Measurements from ENCODE around the gene CCL21. TPM values are rescaled to one million over a fixed set of nuclear protein-coding genes. Genes with fewer than 3 reads are reported as not detected.

The CCL21 gene
- 0.31 TPM in 1 of 2 replicates, not detected in the other for total RNA-seq

GRCh38 chr9:34710023-34710422 lies at the start of gene CCL21:
Gene CCL21, minus strand, starts transcription at chr9:34710136. Its CDS starts 70 bp downstream, at chr9:34710066.

GRCh38 chr9:34690983-34691935 lies 18.7 kb downstream of the CCL21 start, which contains the start of gene CCL19:
Gene CCL19, minus strand, starts transcription at chr9:34691276. Its CDS starts 137 bp downstream, at chr9:34691139.

GRCh38 chr9:34662526-34663302 lies 47.2 kb downstream of the CCL21 start, which contains the start of gene CCL27:
Gene CCL27, minus strand, starts transcription at chr9:34662657. Its CDS starts 24 bp downstream, at chr9:34662633.

Other genes starting within 250 kb of the CCL21 start
- not detected in 2 replicates for gene ENHO, start 187.1 kb downstream of the CCL21 start, total RNA-seq
- 0.23 TPM in 1 of 2 replicates, not detected in the other for gene CNTFR, start 120.4 kb downstream of the CCL21 start, total RNA-seq
- gene RPP25L, start 98.0 kb downstream of the CCL21 start, total RNA-seq: 33.7 and 42.5 TPM in 2 replicates
- gene DCTN3, start 89.6 kb downstream of the CCL21 start, total RNA-seq: 132 and 150 TPM in 2 replicates
- gene ARID3C, start 81.1 kb downstream of the CCL21 start, total RNA-seq: 0.31 TPM in 1 of 2 replicates, not detected in the other
- gene SIGMAR1, start 72.3 kb downstream of the CCL21 start, total RNA-seq: 197 and 248 TPM in 2 replicates
- gene GALT, start 63.5 kb downstream of the CCL21 start, total RNA-seq: 24.7 and 39.3 TPM in 2 replicates
- 1.2 and 9.1 TPM in 2 replicates for gene IL11RA, start 58.0 kb downstream of the CCL21 start, total RNA-seq
- gene CCL27, start 47.5 kb downstream of the CCL21 start, total RNA-seq: not detected in 2 replicates
- gene CCL19, start 18.9 kb downstream of the CCL21 start, total RNA-seq: not detected in 2 replicates
- gene PHF24, start 248.1 kb upstream of the CCL21 start, total RNA-seq: 0.27 and 0.62 TPM in 2 replicates

Data from hair follicular keratinocyte (primary cell).